ENCODE measurements around the gene RHOT1. TPM values are rescaled to one million over a fixed set of nuclear protein-coding genes. Genes with fewer than 3 reads are reported as not detected.
"Not testable (repeated sequence)": the region's sequence is repeated elsewhere in the genome, so short reads cannot be mapped to it uniquely, and the experiment has no call there.

The RHOT1 gene
- total RNA-seq, 1 donor from 2014 or later, result 35.9 TPM

- DNase-seq (ENCODE audit: low read depth, low spot score), result no peak
Observed at GRCh38 chr17:32159586-32160438, 17.5 kb downstream of the RHOT1 start.

- no peak for DNase-seq (ENCODE audit: low read depth, low spot score)
Observed at GRCh38 chr17:32160526-32160925, 18.2 kb downstream of the RHOT1 start.

- no peak for DNase-seq (ENCODE audit: low read depth, low spot score)
Observed at GRCh38 chr17:32161029-32161428, 18.7 kb downstream of the RHOT1 start.

- DNase-seq (ENCODE audit: low read depth, low spot score), result no peak
Observed at GRCh38 chr17:32161506-32162365, 19.4 kb downstream of the RHOT1 start.

GRCh38 chr17:32174889-32175288, 32.6 kb downstream of the RHOT1 start:
- DNase-seq (ENCODE audit: low read depth, low spot score), result no peak

GRCh38 chr17:32178679-32179078, 36.4 kb downstream of the RHOT1 start:
- not testable (repeated sequence) for DNase-seq (ENCODE audit: low read depth, low spot score)

- not testable (repeated sequence) for DNase-seq (ENCODE audit: low read depth, low spot score)
Observed at GRCh38 chr17:32179103-32179502, 36.8 kb downstream of the RHOT1 start.

- DNase-seq (ENCODE audit: low read depth, low spot score), result not testable (repeated sequence)
Observed at GRCh38 chr17:32179526-32179925, 37.2 kb downstream of the RHOT1 start.

- DNase-seq (ENCODE audit: low read depth, low spot score), result not testable (repeated sequence)
Observed at GRCh38 chr17:32180262-32180661, 38.0 kb downstream of the RHOT1 start.

- DNase-seq (ENCODE audit: low read depth, low spot score), result no peak
Observed at GRCh38 chr17:32185875-32186274, 43.6 kb downstream of the RHOT1 start.

GRCh38 chr17:32187271-32187670, 45.0 kb downstream of the RHOT1 start:
- no peak for DNase-seq (ENCODE audit: low read depth, low spot score)

GRCh38 chr17:32189343-32189742, 47.0 kb downstream of the RHOT1 start:
- DNase-seq (ENCODE audit: low read depth, low spot score), result no peak

GRCh38 chr17:32191306-32191705, 49.0 kb downstream of the RHOT1 start:
- no peak for DNase-seq (ENCODE audit: low read depth, low spot score)

GRCh38 chr17:32192379-32192778, 50.1 kb downstream of the RHOT1 start:
- no peak for DNase-seq (ENCODE audit: low read depth, low spot score)

GRCh38 chr17:32197987-32198386, 55.7 kb downstream of the RHOT1 start:
- DNase-seq (ENCODE audit: low read depth, low spot score), result no peak

GRCh38 chr17:32206861-32207260, 64.6 kb downstream of the RHOT1 start:
- DNase-seq (ENCODE audit: low read depth, low spot score), result no peak

- no peak for DNase-seq (ENCODE audit: low read depth, low spot score)
Observed at GRCh38 chr17:32208436-32208835, 66.1 kb downstream of the RHOT1 start.

GRCh38 chr17:32209608-32210007, 67.3 kb downstream of the RHOT1 start:
- no peak for DNase-seq (ENCODE audit: low read depth, low spot score)

GRCh38 chr17:32211671-32212070, 69.4 kb downstream of the RHOT1 start:
- no peak for DNase-seq (ENCODE audit: low read depth, low spot score)

GRCh38 chr17:32215696-32216095, 73.4 kb downstream of the RHOT1 start:
- no peak for DNase-seq (ENCODE audit: low read depth, low spot score)

- no peak for DNase-seq (ENCODE audit: low read depth, low spot score)
Observed at GRCh38 chr17:32222621-32223020, 80.3 kb downstream of the RHOT1 start.

- DNase-seq (ENCODE audit: low read depth, low spot score), result no peak
Observed at GRCh38 chr17:32223703-32224102, 81.4 kb downstream of the RHOT1 start.
